ENCODE data around the gene NET1. TPM values are rescaled to one million over a fixed set of nuclear protein-coding genes. Genes with fewer than 3 reads are reported as not detected.
"Not testable (repeated sequence)": the region's sequence is repeated elsewhere in the genome, so short reads cannot be mapped to it uniquely, and the experiment has no call there.

NET1 gene
- total RNA-seq, 1 experiment from 2014 or later = 9.3 TPM

DNA sequence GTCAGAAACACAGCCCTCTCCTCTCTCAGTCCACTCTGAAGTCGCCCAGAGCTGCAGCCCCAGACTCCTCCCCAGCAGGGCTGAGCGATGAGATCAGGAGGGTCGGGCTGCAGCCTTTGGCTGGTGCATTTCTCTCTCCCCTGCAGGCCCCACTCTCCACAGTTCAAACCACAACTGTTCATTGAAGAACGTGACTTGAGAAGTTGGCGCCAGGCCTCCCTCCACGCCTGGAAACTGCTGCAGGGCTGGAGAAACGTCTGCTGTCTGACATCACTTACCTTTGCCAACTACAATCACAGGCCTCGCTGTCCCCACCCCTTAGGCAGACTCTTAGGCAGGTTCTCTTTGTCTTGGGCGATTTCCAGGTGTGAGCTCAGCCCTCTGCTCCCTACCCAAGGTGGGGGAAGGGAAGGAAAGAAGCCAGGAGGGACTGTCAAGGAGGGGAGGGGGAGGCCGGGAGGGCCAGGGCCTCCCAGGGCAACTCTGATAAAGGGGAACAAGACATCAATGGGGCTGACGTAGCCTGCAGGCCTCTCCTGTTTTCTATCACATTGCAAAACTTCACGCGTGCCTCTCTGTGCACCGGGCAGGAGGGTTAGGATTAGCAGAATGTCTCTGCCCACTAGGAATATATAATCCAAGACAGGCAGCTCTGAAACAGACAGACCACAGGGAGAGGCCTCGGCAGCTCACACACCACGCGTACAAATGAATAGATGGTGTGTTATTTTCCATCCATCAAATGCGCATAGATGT is 54.3 kb downstream of the NET1 start:
- no peak for DNase-seq
- Histone ChIP-seq H3K9me3 (no peaks in the 10 kb centered on the region), H3K36me3 (no peaks in the 10 kb centered on the region), H3K4me3 (no peak overlapping the region), H3K27me3 (no peaks in the 10 kb centered on the region)

DNA sequence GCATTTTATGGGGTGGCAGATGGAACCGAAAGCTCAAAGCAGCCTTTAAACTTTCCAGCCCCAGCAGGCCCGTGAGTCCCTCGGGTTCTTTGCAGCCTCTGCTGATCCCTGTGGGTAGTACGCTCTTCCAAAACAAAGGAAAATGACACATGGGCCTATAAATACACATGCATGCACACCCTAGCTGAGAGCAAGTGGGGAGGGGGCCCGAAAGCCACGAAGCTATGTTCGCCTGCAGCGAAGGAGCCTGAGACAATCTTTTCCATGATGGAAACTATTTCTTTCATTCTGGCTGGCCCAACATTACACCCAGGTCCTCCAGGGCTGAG is 54.8 kb downstream of the NET1 start:
- DNase-seq = no peak
- Histone ChIP-seq H3K4me3 (no peak overlapping the region), H3K36me3 (no peaks in the 10 kb centered on the region), H3K27me3 (no peaks in the 10 kb centered on the region), H3K9me3 (no peaks in the 10 kb centered on the region)

DNA sequence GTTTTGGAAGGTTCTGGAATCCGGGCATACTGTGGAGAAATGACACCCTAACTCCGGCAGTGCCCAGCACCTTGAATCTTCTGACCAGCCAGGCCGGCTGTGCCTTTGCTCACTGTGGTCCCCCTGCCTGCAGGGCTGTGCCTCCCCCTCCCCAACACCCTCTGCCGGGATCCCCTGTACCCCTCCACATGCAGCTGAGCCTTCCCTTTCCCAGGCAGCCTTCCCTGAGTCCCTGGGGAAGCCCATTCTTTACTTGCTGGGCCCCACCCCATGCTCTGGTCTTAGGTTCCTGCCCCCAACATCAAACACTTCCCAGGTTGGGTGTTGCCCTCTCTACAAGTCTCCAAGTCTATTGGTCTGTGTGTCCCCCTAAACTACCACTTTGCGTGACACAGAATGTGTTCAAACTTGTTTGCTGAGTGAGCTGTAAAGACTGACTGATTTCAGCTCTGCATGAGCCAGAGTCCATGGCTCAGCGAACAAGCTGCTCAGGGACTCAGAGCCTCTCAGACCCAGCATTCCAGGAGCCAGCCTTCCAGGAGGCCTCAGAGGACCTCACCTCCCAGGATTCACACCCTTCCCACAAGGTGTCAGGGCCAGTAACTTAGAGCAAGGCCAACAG is 55.4 kb downstream of the NET1 start:
- Histone ChIP-seq H3K36me3 (no peaks in the 10 kb centered on the region), H3K4me3 (no peak overlapping the region), H3K9me3 (no peaks in the 10 kb centered on the region), H3K27me3 (no peaks in the 10 kb centered on the region)
- DNase-seq = no peak

DNA sequence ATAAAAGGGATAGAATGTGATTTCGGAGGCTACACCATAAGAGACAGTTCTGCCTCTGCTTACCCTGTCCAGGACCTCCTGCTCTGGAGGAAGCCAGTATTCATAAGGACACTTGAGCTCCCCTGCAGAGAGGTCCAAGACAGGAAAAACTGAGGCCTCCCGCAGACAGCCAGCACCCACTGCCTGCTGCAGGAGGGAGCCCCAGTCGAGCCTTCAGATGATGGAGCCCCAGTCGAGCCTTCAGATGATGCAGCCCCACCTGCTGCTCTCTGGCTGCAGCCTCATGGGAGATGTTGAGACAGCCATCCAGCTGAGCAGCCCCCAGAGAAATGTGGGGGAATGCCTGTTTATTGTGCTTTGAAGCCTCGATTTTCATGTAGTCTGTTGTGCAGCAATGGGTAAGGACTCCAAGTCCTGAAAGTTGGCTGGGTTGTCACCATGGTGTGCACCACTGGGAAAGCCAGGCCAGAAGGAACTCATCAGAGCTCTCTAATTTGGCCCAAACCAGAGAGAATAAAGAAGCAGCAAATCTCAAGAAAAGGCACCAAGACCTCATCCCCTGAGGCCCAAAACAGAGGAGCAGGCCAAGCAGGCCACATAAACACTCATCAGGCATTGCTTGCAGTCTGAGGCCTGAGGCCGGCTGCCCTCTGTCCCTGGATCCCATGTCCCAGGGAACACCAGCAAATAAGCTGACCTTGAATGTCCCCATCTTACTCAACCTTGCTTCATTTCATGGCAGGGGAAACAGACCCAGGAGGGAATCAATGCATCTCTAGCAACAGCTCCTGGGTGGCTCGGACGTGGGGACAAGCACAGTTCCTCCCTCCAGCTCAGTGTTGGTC is 56.1 kb downstream of the NET1 start:
- no peaks in the 10 kb centered on the region for H3K36me3 ChIP-seq
- no peaks in the 10 kb centered on the region for H3K9me3 ChIP-seq
- DNase-seq = no peak
- no peak overlapping the region for H3K4me3 ChIP-seq
- no peaks in the 10 kb centered on the region for H3K27me3 ChIP-seq

DNA sequence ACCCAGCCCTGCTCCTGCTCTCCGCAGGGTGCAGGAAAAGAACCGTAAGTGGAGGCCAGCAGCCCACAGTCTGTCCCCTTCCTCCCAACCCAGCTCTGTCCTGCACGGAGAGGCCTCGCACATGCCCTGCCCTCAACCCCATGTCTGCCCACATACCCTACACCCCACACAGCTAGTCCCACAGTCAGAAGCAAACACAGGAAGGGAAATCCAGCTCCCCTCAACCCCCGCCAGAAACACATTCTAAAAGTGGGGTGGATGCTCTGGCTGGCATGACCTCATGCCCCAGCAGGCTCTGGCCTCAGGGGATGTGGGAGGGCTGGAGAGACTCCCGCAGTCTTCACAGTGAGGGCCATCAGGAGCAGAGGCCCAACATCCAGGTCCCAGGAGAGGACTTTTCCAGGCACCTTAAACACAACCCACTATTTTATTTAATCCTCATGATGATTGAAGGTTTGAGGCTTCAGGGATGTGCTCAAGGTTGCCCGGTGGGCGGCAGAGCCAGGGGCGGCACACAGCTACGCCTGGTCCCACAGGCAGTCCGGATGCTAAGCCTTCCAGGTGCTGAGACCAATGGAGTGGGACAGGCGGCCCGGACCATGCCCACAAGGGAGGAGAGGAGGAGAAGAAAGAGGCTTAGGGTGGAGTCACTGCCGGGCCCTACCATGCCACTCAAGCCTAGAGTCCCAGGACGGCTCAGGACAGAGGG is 57.1 kb downstream of the NET1 start:
- Histone ChIP-seq H3K36me3 (no peaks in the 10 kb centered on the region), H3K27me3 (no peaks in the 10 kb centered on the region), H3K4me3 (no peak overlapping the region), H3K9me3 (no peaks in the 10 kb centered on the region)
- no peak for DNase-seq

DNA sequence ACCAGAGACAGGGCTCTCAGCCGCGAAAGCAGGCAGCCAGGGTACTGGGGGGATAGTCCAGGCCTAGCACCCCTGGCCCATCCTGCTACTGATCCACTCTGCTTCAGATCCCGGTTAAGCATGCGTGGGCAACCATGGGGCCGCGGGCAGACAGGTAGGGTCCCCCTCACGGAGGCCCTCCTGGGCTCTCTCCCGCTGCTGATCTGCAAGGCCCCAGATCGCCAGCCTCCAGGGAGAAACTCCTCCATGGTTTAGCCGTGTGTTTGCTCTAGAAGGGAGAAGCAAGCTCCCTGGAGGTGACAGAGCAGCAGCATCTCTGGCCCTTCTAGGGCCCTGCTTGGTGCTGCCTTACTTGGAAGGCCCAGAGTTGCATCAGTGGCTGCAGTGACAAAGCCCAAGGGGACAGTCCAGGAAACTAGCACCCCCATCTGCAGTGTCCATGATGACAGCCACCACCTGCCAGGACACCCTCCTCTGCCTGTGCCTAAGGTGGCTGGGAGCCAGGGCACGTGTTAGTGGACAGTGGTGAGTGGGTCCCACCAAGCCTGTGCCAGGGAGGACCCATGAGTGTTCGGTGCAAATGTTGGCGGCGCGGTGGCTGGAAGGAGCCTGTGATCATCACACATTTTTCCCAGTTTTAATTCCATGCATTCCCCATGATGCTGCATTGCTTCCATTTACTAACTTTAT is 57.9 kb downstream of the NET1 start:
- H3K36me3 ChIP-seq = no peaks in the 10 kb centered on the region
- H3K27me3 ChIP-seq = no peaks in the 10 kb centered on the region
- DNase-seq = no peak
- no peaks in the 10 kb centered on the region for H3K9me3 ChIP-seq
- no peak overlapping the region for H3K4me3 ChIP-seq

DNA sequence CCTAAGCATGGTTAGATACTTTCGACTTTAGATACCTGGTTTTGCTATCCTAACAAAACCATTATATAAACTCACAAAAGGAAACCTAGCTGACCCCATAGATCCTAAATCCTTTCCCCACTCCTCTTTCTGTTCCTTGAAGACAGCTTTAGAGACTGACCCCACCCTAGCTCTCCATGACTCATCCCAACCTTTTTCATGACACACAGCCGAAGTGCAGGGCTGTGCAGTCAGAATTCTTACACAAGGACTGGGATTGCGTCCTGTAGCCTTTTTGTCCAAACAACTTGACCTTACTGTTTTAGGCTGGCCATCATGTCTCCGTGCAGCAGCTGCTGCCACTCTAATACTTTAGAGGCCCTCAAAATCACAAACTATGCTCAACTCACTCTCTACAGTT is 62.3 kb downstream of the NET1 start:
- not testable (repeated sequence) for H3K9me3 ChIP-seq, H3K4me3 ChIP-seq, H3K27me3 ChIP-seq, H3K36me3 ChIP-seq
- peak; percentile 13 for DNase-seq

DNA sequence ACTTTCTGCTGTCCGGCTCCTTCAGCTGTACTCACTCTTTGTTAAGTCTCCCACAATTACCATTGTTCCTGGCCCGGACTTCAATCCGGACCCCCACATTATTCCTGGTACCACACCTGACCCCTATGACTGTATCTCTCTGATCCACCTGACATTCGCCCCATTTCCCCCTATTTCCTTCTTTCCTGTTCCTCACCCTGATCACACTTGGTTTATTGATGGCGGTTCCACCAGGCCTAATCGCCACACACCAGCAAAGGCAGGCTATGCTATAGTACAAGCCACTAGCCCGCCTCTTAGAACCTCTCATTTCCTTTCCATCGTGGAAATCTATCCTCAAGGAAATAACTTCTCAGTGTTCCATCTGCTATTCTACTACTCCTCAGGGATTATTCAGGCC is 62.7 kb downstream of the NET1 start:
- DNase-seq, H3K27me3 ChIP-seq, H3K36me3 ChIP-seq, H3K4me3 ChIP-seq, H3K9me3 ChIP-seq: not testable (repeated sequence)

DNA sequence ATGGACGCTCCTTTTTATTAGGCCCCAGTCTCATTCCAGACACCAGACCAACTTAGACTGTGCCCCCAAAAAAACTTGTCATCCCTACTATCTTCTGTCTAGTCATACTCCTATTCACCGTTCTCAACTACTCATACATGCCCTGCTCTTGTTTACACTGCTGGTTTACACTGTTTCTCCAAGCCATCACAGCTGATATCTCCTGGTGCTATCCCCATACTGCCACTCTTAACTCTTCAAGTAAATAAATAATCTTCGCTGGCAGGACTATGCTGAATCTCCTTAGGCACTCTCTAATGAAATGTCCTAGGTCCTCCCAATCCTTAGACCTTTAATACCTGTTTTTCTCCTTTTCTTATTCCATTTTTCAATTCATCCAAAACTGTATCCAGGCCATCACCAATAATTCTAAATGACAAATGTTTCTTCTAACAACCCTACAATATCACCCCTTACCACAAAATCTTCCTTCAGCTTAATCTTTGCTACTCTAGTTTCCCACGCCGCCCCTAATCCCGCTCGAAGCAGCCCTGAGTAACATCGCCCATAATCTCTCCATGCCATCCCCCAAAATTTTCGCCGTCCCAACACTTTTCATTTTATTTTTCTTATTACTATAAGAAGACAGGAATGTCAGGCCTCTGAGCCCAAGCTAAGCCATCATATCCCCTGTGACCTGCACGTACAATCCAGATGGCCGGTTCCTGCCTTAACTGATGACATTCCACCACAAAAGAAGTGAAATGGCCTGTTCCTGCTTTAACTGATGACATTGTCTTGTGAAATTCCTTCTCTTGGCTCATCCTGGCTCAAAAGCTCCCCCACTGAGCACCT is 63.8 kb downstream of the NET1 start:
- DNase-seq, H3K27me3 ChIP-seq, H3K9me3 ChIP-seq, H3K4me3 ChIP-seq, H3K36me3 ChIP-seq: not testable (repeated sequence)

DNA sequence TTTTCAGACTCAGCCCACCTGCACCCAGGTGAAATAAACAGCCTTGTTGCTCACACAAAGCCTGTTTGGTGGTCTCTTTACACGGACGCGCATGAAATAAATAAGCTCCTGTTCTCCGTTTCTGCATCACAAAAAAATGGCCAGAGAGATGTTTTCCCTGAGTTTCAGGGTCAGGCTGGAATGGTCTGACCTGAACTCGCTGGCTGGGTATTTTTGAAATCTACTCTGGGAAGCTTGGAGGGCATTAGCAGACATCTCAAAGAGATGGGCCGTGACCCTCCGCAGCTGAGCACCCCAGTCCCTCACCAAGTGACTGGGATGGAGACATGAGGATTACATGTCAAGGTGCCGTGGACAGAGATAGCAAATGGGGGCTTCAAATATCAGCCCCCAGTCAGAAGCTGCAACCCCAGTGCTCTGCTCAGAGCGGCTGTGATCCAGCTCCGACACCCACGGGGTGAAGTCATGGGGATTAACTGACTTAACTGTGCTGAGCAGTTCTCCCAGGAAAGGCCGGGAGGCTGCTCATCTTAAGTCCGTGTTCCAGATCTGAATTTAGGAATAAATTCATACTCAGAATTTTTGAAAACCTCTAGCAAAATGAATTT is 64.7 kb downstream of the NET1 start:
- no peaks in the 10 kb centered on the region for H3K36me3 ChIP-seq
- no peaks in the 10 kb centered on the region for H3K27me3 ChIP-seq
- no peaks in the 10 kb centered on the region for H3K9me3 ChIP-seq
- H3K4me3 ChIP-seq = no peak overlapping the region
- no peak for DNase-seq

DNA sequence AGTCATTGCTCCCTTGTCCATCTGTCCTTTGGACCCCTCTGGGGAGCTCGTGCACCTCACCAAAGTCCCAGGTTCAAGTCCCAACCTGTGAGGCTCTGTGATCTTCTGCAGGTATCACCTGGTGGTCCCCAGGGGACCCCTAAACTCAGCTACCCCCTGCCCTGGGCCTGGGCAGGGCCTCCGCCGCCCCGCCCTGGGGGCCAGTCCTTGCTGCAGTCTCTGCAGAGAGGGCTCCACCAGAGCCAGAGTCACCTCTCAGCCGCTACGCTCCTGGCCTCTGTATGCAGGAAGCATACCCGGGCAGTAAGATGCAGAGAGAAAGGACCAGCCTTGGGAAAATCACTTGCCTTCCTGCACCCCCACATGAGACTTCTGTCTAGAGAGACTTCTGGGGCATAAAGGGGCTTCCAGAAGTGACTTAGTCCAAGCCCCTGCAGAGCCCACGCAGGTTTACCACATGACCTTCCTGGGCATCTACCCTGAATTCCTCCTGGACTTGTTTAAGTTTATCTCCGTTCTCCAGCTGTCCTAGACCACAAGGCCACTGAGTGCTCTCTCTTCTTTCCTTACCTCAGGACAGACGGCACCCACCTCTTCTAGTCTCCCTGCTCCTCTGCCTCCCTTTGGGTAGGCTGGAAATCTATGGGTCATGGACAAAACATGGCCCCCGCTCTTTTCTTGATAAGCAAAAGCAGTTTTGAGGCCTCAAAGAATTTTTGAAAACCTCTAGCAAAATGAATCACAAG is 65.8 kb downstream of the NET1 start:
- Histone ChIP-seq H3K9me3 (no peaks in the 10 kb centered on the region), H3K36me3 (no peaks in the 10 kb centered on the region), H3K4me3 (no peak overlapping the region), H3K27me3 (no peaks in the 10 kb centered on the region)
- DNase-seq = no peak

DNA sequence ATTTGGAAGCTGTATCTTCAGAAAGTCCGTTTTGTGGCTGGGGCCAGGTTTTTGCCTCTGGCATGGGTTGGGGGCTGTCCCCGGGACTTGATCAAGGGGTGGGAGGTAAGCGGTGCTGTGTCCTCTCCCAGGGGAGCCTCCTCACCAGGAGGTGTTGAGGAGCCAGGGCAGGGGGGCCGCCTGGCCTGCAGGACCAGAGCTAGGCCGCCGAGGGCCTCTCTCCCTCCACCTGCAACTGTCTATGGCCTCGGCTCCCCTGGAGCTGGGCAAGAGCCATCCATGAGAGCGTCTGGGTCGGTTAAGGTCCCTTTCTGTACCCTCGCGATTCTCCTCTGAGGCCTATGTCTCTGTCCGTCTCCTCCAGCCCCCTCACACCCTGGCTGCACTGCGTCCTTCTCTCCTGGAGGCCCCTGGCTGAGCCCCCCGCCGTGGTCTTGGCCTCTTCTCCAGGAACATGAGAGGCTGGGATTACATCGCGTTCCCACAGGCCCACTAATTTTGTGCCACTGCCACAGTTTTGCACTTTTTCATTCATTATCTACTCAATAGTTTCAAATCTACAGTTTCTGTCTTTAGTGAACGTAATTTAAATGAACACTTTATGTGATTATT is 66.4 kb downstream of the NET1 start:
- Histone ChIP-seq H3K4me3 (no peak overlapping the region), H3K9me3 (peaks cover under 1% of the 10 kb centered on the region; the same call in 1 of the 2 replicates), H3K27me3 (no peaks in the 10 kb centered on the region), H3K36me3 (no peaks in the 10 kb centered on the region)
- DNase-seq = no peak

DNA sequence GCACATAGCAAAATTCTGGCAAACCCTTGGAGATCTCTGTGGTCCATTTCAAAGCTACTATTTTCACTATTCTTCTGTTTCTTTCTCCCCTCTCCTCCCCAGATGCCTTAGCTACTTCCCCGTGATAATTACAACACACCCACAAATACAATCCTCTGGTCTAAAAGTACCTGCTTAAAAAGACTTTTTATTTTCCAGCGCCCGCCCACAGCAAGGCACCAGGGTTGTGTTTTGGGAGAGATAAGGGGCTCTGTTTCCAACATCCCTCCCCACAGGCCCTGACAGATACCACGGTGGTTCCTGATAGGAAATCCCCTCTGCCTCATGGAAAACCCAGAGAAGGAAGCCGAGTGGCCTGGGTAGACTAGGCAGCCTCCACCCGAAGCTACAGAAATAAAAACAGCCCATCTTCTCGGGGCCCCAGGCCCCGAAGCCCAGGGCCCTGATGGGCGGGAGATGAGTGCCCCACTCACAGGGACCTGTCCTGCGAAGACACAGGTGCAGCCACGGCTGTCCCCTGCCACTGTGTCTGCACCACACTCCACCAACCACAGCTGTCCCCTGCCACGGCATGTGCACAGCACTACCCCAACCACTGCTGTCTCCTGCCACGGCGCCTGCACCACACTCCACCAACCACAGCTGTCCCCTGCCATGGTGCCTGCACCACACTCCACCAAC is 67.3 kb downstream of the NET1 start:
- H3K27me3 ChIP-seq = no peaks in the 10 kb centered on the region
- no peak overlapping the region for H3K4me3 ChIP-seq
- H3K36me3 ChIP-seq = no peaks in the 10 kb centered on the region
- DNase-seq = no peak
- peaks cover 5% of the 10 kb centered on the region; the same call in 1 of the 2 replicates for H3K9me3 ChIP-seq

Measured in MG63 (cell line).